MV-4-11 (cell line): ENCODE data around the gene AKT3.
"Not testable (repeated sequence)": the region's sequence is repeated elsewhere in the genome, so short reads cannot be mapped to it uniquely, and the experiment has no call there.

ENCODE experiments used
- DNase-seq: peaks from one replicate; lab custom pipeline; 2025; lab: John Stamatoyannopoulos, UW

Gene AKT3

DNA sequence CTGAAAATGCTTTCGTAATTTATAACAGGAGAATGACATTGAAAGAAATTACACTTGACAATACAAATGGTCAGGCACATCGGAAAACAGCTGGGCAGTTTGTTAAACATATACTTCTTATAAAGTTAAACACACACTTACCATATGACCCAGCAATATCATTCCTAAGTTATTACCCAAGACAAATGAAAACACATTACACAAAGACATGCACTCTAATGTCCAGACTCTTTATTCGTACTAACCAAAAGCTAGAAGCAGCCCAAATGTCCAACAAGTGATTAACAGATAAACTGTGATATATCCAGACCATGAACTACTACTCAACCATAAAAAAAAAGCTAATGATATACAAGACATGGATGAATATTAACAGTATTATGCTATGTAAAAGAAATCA is 8.5 kb downstream of the AKT3 start:
- DNase-seq = no peak

DNA sequence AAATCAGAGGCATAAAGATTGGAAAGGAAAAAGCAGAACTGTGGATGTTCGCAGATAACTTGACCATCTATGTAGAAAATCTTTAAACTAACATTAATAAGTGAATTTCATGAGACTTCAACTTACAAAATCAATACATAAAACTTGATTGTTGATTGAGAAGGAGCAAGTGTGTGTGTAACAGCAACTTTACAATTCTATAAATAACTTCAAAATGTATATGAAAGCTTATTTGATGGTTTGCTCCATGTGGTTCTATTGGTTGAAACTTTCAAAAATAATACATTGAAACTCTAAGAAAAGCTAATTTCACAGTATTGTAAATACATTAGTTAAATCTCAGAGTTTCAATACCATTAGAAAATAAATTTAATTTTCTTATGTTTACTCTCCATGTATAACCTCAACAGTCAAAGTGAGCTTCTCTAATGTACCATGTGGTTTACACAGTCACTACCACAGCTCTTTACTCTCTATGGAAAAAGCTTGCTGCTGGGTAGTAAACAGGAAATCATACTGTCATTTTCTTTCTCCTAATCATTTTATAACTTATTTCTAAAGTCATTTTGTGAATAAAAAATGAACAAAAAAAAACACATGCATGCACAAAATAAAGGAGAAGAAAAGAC is 12.0 kb downstream of the AKT3 start:
- no peak for DNase-seq

DNA sequence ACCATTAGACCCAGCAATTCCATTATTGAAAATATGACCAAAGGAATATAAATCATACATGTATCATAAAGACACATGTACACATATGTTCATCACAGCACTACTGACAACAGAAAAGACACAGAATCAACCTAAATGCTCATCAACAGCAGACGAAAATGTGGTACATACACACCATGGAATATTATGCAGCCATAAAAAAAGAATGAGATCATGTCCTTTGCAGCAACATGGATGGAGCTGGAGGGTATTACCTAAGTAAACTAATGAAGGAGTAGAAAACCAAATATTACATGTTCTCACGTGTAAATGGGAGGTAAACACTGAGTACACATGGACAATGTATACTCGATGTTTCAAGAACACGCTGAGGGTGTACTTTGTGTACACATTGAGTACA is 15.9 kb downstream of the AKT3 start:
- no peak for DNase-seq

DNA sequence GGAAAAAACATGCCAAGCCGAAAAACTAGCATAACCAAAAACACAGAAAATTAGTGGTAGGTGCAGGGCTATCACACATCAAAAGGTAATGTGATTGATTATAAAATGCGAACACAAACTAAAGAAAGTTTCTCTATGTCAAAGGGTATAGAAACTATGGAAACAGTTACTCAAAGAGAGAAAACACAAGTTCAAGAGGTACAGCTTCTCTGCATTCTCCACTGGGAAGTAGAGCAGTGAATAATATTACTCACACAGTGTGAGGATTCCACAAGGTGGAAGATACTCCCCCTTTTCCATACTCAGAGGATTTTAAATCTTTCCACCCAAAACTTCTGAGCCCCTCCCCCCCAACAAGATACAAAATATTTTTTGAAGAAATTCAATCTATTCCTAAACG is 18.6 kb downstream of the AKT3 start:
- DNase-seq = no peak

DNA sequence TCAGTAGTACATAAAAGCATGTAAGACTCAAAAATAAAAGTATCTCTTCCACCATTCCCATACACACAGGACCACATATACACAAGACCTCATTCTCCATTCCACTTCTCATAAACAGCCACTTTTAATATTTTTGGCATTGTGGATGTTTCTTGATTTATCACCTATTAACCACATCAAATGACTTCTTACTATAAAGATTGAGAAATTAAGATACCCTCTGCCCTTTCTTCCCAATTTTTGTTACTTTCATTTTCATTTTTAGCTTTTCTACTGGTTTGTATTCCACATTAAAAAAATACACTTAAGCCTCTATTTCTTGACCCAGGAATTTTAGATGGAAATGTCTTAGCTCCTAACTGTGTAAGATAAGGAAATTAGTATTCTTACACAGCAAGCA is 22.8 kb downstream of the AKT3 start:
- DNase-seq = no peak

DNA sequence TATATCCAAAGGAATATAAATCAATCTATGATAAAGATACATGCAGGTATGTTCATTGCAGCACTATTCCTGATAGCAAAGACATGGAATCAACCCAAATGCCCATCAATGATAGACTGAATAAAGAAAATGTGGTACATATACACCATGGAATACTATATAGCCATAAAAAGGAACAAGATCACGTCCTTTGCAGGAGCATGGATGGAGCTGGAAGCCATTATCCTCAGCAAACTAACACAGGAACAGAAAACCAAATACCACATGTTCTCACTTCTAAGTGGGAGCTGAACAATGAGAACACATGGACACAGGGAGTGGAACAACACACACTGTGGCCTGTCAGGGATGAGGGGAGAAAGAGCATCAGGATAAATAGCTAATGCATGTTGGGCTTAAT is 25.1 kb downstream of the AKT3 start:
- DNase-seq = not testable (repeated sequence)

DNA sequence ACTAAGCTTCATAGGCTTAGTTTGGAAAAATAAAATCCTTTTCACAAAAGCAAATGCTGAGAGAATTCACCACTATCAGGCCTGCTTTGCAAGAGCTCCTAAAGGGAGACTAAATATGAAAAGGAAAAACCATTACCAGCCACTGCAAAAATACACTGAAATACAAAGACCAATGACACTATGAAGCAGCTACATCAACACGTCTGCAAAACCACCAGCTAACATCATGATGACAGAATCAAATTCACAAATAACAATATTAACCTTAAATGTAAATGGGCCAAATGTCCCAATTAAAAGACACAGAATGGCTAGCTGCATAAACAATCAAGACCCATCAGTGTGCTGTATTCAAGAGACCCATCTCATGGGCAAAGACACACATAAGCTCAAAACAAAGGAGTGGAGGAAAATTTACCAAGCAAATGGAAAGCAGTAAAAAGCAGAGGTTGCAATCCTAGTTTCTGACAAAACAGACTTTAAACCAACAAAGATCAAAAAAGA is 28.8 kb downstream of the AKT3 start:
- no peak for DNase-seq

DNA sequence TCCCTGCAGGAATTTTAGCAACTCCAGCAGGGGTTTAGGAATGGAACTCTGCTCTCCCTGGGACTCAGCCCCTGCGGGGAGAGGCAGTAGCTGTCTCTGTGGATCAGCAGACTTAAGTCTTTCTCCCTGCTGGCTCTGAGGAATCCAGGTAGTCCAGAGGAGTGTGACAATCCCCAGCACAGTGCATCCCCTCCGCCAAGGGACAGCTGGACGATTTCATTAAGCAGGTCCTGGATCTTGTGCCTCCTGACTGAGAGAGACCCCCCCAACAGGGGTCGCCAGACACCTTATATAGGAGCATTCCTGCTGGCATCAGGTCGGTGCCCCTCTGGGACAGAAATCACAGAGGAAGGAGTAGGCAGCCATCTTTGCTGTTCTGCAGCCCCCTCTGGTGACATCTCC is 30.6 kb downstream of the AKT3 start:
- DNase-seq = no peak

DNA sequence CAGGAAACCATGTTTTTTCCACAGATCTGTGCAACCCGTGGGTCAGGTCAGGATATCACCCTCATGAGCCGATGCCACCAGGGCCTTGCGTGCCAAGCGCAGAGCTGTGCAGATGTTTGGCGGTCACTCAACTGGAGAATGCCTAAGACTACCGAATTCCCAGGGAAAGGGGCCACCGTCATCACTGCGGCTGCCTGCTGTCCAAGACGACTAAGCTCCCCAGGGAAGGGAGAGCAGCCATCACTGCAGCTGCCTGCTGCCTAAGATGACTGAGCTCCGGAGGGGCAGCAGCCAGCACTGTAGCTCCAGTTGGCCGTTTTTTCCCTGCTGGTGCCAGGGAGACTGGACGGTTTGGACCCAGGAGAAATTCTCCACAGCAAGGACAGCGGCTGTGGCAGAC is 31.1 kb downstream of the AKT3 start:
- no peak for DNase-seq

DNA sequence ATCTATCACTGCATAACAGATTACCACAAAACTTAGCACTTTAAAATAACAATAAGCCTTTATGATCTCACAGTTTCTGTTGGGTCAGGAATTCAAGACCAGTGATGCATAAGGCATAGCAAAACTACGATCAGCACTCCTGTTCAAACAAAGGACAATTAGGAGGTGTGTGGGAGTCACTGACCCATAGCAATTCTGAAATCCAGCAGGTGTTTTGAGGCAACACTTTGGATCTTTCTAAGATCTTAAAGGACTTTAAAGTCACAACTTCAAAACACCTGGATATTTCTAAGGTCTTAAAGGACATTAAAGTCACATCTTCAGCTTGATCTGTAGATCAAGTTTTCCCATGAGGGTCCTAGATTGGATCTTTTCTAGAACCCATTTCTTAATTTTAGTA is 35.3 kb downstream of the AKT3 start:
- no peak for DNase-seq

DNA sequence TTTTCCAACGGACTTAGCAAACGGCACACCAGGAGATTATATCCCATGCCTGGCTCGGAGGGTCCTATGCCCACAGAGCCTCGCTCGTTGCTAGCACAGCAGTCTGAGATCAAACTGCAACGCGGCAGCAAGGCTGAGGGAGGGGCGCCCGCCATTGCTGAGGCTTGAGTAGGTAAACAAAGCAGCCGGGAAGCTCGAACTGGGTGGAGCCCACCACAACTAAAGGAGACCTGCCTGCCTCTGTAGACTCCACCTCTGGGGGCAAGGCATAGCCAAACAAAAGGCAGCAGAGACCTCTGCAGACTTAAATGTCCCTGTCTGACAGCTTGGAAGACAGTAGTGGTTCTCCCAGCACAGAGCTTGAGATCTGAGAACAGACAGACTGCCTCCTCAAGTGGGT is 42.7 kb downstream of the AKT3 start:
- DNase-seq = not testable (repeated sequence)

DNA sequence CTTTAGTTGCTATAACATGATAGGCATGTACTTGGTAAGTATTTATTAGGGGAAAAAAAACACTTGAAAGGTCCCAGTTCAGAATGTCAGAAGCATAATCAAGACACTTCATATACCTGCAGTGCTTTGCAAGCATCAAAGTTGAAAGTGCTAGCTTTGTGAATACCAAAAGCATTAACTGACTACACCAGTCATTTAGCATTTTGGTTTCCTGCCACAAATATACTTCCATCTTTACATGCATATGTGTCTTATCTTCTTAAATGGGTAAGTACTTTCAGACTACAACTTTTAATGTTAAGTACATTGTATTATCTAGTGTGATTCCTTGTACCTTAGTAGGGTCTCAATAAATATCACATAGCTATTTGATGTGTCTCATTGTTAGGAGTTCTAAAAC is 43.7 kb downstream of the AKT3 start:
- no peak for DNase-seq

DNA sequence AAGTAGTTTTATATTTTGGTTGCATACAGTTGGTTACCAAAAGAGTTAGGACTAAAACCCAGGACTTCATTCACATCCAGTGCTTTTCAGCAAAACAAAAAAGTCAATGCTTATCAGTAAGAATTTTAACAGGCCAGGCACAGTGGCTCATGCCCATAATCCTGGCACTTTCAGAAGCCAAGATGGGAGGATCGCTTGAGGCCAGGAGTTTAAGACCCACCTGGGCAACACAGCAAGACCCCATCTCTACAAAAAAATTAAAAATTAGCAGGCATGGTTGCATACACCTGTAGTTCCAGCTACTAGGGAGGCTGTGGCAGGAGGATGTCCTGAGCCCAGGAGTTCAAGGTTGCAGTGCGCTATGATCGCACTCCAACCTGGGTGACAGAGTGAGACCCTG is 47.3 kb downstream of the AKT3 start:
- DNase-seq = no peak

DNA sequence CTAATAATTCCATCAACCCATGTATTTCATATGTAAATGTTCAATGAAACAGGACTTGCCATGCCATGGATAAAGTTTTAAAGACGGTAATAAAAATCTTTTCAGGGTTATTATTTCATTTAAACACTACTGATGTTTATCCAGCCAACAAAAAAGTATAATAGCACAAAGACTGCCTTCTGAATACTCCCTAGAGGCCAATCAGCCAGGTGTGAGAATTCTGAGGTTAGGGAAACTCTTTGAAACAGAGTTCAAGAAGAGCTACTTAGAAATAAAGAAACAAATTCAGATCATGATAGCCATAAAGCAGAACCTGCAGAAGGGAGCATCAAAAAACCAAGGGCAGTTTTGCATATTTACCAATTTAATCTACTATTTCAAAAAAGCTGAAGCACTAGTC is 48.7 kb downstream of the AKT3 start:
- no peak for DNase-seq

DNA sequence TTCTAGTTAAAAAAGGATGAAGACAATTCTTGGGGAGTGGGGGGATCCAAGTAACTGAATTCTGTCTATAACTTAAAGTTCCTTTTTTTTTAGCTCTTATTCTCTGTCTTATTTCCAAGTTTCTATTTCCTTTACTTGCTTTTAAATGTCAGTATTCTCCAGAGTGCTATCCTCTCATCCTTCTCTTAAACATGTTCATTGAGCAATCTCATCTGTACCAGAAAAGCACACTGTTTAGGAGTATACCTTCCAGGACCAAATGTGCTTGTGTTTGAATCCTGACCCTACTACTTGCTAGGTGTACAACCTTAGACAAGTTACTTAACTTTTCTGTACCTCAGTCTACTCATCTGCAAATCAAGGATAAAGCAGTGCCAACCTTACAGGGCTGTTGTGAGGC is 50.1 kb downstream of the AKT3 start:
- DNase-seq = no peak

DNA sequence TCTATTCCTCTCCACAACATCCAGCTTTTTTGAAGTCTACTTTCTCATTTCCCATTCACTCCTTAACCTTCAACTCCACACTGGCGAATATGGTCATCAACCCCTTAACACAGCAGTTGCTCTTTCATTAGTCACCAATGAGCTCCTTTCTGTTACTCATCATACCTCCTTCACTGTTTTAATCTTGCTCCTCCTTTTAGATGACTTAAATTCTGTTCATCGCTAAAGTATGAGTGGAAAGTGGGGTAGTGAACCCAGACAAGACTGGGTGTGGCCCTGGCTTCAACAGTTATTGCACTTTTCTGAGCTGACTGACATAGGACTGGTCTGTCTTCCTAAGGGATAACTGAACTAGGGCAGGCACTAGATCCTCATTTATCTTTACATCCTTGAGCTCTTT is 51.3 kb downstream of the AKT3 start:
- no peak for DNase-seq

DNA sequence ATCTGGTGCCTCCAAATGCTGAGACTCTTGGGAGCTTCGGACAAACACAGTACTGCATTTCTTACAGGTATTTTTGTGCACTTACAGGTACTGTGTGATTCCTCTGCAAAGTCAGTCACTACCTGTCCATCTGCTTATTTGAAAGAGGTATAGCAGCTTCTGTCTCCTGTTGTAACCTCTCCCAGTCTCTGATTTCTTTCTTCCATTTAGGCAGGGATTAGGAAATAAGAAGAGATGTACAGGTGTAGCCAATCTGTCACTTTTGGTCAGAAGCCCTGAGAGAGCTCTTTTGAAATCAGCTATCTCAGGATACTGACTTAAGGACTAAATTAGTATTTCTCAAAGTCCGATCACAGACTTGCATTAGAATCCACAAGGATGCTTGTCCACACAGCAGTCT is 54.0 kb downstream of the AKT3 start:
- DNase-seq = no peak

DNA sequence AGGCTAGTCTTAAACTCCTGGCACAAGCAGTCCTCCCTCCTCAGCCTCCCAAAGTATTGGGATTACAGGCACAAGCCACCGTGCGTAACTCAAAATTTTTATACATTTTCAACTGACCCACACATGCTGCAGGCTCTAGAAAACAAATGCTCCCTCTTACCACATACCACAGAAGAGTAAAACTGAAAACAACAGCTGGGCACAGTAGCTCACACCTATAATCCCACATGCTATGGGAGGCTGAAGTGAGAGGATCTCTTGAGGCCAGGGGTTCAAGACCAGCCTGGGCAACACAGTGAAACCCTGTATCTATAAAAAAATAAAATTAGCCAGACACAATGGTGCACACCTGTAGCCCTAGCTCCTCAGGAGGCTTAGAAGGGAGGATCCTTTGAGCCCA is 56.7 kb downstream of the AKT3 start:
- no peak for DNase-seq

DNA sequence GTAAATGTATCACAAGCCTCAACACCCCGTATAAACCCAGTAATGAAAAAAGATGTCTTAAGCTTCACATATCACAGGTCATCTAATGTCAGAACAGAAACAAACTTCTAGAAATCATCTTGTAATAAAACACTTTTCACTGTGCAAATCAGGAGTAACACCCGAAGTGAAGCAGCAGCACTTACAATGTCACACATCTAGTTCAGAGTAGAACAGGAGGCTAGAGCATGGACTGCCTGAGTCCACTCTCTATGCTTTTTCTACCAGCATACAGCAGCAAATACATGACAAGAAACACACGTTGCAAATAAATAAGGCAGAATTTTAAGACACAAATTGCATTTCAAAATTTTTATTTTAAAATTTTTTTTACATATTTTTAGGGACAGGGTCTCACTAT is 57.2 kb downstream of the AKT3 start:
- DNase-seq = no peak

DNA sequence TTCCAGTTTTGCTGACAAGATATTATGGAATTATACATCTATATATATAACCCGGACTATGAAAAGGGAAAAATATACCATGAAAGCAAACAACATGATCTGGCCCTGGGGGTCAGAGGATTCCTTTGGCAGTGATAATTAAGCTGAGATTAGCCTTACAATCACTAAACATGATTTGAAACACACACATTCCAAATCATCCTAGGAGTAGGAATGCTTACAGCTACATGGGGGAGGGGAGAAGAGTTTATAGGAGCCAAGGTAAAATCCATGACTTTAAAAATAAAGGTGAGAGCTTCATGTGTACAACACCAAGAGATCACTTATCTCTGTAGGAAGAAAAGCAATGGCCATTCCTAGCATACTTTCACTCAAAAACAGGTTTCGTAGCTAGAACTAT is 57.6 kb downstream of the AKT3 start:
- DNase-seq = no peak

DNA sequence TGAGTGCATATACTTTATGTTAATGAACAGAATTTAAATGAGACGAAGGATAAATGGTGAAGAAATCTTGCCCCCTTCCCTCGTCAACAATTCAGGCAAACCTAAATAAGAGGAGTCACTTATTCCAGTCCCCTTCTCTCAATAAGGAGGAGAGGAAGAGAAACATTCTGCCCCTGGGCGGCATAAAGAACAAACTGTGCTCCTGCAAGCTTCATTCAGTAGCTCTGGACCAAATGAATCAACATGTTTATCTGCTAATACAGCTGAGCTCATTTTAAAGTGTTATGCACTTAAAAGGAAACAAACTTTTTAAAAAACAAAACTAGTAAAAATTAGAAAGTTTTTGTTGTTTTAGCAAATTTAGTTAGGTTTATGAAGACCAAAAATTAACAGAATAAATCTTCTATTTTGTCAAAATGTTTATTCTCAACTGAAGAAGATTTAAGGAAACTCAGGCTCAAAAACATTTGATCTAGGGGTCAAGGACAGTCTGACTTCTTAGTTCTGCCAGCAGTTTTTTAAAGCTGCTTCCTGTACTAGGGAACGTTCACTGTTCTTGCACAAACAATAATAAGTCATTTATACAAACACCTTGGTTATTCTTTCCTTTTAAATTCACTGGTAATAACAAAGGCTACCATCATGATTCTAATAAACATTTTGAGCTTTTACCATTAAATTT is 58.3 kb downstream of the AKT3 start:
- DNase-seq = no peak

DNA sequence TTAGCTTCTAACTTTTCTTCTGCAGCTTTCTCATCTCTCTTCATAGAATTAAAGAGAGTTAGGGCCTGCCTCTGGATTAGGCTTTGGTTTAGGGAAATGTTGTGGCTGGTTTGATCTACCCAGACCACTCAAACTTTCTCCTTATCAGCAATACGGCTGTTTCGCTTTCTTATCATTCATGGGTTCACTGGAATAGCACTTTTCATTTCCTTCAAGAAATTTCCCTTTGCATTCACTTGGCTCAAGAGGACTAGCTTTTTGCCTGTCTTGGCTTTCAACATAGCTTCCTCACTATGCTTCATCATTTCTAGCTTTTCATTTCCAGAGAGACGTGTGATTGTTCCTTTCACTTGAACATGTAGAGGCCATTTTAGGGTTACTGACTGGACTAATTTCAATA is 59.6 kb downstream of the AKT3 start:
- DNase-seq = no peak

DNA sequence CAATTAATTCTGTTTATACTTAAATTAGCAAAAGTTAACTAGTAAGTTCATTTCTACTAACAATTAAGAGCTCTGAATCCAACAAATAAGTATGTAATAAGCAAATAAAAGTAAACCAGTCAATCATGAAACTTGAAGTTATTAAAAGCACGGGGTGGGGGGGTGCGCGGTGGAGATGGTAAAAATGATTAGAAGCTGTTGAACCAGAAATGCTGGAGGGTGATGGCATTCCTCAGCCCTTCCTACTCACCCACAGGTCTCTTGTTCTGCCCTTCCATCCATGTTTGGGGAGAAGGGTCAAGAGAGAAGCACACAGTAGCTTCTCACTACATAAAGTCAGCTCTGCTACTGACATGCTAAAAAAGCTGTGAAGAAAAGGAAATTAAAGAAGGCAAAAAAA is 63.5 kb downstream of the AKT3 start:
- DNase-seq = no peak

DNA sequence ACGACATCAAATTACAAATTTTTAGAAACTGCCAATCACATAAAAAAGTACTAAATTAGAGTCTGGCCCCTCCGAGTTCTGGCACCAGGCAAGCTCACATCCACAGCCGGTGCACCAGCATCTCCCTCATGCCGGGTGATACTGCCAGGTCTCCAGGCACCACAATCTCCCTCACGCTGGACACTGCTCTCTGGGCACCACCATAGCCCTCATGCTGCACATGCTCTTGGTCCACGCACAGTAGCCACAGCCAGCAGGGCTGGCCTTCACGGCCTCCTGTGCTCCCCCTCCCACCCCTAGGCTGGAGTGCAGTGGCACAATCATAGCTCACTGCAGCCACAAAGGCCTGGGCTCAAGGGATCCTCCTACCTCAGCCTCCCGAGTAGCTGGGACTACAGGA is 65.5 kb downstream of the AKT3 start:
- no peak for DNase-seq
